DOHH2 (cell line): ENCODE measurements around the gene DGCR2.

Source experiments
- CTCF ChIP-seq: fragments of 200-600 bp; sonication (generic); IDR thresholded peaks from one replicate; pipeline ENCODE4 v1.5.1; 2014; ENCODE audit warnings: antibody characterized with exemption, mild to moderate bottlenecking, low read depth, low read length; ENCODE audit not compliant: poor library complexity, severe bottlenecking
- EZH2phosphoT487 ChIP-seq: fragments of 200-600 bp; sonication (generic); IDR thresholded peaks from 2 replicates; pipeline ENCODE4 v1.6.1; 2017; ENCODE audit warnings: borderline replicate concordance, mild to moderate bottlenecking, antibody characterized with exemption, low read length, moderate library complexity, mixed read lengths

GRCh38 chr22:19111140-19111539, 11.1 kb downstream of the DGCR2 start:
- TF ChIP-seq CTCF (no peak), EZH2phosphoT487 (no peak)
